Neural progenitor cell (in vitro differentiated cells): ENCODE measurements around the gene CRACDL.

ENCODE experiments used
- EZH2phosphoT487 ChIP-seq: fragments of 200-600 bp; sonication (generic); IDR thresholded peaks from 2 replicates; pipeline ENCODE4 v1.6.1; 2017; ENCODE audit warnings: antibody characterized with exemption
- TF ChIP-seq, protein P1 (sequence below): fragments of 200-600 bp; sonication (generic); IDR thresholded peaks from 2 replicates; pipeline ENCODE4 v1.5.1; 2017; ENCODE audit warnings: antibody characterized with exemption, mild to moderate bottlenecking

- TF ChIP-seq, protein P1, sequence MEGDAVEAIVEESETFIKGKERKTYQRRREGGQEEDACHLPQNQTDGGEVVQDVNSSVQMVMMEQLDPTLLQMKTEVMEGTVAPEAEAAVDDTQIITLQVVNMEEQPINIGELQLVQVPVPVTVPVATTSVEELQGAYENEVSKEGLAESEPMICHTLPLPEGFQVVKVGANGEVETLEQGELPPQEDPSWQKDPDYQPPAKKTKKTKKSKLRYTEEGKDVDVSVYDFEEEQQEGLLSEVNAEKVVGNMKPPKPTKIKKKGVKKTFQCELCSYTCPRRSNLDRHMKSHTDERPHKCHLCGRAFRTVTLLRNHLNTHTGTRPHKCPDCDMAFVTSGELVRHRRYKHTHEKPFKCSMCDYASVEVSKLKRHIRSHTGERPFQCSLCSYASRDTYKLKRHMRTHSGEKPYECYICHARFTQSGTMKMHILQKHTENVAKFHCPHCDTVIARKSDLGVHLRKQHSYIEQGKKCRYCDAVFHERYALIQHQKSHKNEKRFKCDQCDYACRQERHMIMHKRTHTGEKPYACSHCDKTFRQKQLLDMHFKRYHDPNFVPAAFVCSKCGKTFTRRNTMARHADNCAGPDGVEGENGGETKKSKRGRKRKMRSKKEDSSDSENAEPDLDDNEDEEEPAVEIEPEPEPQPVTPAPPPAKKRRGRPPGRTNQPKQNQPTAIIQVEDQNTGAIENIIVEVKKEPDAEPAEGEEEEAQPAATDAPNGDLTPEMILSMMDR: no peak
- no peak for TF ChIP-seq EZH2phosphoT487
Measured at GRCh38 chr2:98757904-98758421, 178.1 kb downstream of the CRACDL start.
